HG02642 (cell line): Measurements from ENCODE around the gene ABCA6.
"Not testable (repeated sequence)": the region's sequence is repeated elsewhere in the genome, so short reads cannot be mapped to it uniquely, and the experiment has no call there.

Source experiments
- ATAC-seq: cut with Tn5 transposase; IDR thresholded peaks from one replicate; pipeline ENCODE4 v1.9.1; 2021; ENCODE audit warnings: mild to moderate bottlenecking; ENCODE audit not compliant: unreplicated experiment, poor library complexity

The ABCA6 gene

DNA sequence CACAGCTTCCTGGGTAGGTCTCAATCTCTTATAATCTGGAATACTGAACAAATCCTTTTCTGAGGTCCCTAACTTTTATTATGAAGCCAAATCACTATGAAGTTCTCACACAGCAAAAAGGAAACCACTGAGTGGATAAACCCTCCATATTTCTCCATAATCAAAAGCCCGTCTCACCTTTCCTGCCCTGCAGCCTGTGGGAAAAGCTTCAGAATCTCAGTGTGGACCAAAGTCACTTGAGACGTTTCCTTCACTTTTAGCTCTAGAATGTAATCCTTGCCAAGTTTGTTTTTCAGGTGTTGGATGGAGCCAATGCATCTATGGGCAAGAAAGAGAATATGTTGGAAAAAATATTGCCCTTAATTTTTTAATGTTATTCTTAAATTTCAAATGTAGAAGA is 59.0 kb downstream of the ABCA6 start:
- no peak for ATAC-seq

DNA sequence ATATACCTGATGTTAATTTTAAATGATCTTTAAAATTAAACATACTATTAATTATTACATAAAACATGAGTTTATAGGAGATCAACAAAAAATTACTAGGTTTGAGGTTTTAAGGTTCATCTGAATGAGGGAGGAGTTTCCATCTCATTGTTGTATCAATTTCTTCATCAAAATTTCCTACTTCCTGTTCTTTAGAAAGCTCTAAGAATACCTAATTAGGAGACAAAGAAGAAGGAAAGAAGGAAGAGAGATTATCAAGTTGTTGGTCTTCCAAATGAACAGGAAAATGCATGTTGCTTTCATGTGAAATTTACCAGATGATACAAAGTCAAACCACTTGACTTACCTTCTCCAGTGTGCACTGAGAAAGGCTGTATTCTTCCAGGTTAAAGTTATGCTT is 62.8 kb downstream of the ABCA6 start:
- no peak for ATAC-seq

DNA sequence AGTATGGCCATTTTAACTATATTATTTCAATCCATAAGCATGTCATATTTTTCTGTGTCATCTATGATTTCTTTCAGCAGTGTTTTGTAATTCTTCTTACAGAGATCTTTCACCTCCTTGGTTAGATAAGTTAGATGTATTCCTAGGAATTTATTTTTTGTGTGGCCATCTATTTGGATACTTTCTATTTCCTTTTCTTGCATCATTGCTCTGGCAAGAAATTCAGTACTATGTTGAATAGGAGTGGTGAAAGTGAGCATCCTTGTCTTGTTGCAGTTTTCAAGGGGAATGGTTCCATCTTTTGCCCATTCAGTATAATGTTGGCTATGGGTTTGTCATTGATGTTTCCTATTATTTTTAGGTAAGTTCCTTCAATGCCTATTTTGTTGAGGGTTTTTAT is 65.9 kb downstream of the ABCA6 start:
- no peak for ATAC-seq

DNA sequence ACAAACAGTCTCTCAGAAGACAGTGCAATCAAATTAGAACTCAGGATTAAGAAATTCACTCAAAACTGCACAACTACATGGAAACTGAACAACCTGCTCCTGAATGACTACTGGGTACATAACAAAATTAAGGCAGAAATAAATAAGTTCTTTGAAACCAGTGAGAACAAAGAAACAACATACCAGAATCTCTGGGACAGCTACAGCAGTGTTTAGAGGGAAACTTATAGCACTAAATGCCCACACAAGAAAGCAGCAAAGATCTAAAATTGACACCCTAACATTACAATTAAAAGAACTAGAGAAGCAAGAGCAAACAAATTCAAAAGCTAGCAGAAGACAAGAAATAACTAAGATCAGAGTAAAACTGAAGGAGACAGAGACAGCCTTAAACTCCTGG is 68.3 kb downstream of the ABCA6 start:
- ATAC-seq: not testable (repeated sequence)

DNA sequence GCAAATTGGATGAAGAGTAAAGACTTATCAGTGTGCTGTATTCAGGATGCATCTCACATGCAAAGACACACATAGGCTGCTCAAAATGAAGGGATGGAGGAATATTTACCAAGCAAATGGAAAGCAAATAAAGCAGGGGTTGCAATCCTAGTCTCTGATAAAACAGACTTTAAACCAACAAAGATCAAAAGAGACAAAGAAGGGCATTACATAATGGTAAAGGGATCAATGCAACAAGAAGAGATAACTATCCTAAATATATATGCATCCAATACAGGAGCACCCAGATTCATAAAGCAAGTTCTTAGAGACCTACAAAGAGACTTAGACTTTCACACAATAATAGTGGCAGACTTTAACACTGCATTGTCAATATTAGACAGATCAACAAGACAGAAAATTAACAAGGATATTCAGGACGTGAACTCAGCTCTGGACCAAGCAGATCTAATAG is 68.9 kb downstream of the ABCA6 start:
- ATAC-seq: not testable (repeated sequence)

DNA sequence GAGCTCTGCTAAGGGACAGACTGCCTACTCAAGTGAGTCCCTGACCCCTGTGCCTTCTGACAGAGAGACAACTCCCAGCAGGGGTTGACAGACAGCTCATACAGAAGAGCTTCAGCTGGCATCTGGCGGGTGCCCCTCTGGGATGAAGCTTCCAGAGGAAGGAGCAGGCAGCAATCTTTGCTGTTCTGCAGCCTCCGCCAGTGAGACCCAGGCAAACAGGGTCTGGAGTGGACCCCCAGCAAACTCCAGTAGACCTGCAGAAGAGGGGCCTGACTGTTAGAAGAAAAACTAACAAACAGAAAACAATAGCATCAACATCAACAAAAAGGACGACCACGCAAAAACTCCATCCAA is 70.5 kb downstream of the ABCA6 start:
- ATAC-seq: not testable (repeated sequence)

DNA sequence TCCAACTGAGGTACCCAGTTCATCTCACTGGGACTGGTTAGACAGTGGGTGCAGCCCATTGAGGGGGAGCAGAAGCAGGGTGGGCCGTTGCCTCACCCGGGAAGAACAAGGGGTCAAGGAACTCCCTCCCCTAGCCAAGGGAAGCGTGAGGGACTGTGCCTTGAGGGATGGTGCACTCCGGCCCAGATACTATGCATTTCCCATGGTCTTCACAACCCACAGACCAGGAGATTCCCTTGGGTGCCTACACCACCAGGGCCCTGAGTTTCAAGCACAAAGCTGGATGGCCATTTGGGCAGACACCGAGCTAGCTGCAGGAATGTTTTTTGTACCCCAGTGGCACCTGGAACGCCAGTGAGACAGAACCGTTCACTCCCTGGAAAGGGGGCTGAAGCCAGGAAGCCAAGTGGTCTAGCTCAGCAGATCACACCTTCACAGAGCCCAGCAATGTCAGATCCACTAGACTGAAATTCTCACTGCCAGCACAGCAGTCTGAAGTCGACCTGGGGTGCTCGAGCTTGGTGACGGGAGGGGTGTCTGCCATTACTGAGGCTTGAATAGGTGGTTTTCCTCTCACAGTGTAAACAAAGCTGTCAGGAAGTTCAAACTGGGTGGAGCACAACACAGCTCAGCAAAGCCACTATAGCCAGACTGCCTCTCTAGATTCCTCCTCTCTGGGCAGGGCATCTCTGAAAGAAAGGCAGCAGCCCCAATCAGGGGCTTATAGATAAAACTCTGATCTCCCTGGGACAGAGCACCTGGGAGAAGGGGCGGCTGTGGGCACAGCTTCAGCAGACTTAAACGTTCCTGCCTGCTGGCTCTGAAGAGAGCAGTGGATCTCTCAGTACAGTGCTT is 71.1 kb downstream of the ABCA6 start:
- ATAC-seq: not testable (repeated sequence)

DNA sequence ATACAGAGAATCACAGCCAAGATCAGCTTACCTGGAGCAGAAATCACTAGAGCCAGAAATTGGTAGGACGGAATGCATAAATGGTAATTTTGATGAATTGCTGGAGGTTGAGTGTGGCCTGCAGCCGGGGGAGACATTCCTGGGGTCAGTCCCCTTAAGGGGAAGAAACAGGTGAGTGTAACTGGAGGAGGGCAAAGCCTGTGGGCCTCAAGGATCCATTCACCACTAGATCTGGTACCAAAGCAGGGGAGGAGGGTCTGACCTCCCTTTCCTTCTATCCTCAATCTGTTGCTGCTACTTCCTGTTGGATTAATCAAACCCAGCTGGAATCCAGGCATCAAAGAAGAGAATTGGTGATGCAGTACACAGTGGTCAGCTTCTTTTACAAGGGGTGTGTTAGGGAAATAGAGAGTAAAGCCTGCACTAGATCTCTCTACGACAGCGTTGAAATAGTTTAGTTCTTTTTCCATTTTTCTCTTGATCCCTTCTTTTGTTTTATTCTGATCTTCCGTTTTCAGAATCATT is 72.4 kb downstream of the ABCA6 start:
- no peak for ATAC-seq

DNA sequence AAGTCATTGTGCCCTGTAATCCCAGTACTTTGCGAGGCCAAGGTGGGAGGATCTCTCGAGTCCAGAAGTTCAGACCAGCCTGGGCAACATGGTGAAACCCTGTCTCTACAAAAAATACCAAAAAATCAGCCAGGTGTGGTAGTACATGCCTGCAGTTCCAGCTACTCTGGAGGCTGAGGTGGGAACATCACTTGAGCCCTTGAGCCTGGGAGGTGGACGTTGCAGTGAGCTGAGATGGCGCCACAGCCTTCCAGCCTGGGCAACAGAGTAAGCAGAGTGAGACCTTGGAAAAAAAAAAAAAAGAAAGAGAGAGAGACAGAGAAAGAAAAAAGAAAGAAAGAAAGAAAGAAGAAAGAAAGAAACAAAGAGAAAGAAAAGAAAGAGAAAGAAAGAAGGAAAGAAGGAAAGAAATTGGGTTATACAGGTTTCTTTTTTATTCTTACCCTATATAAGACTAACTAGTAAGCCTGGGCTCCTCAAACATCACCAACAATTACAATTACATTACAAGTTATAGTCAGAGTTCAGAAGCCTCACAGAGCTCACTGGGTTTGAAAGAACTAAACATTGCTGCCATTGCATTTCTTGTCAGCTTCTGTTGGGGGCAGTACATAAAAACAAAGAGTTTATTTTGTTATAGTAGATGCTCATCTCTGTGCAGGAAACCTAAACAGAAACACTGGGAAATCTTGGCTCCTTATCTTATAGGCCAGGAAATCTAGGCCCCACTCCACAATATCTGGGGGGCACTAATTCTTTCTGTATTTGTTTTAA is 74.2 kb downstream of the ABCA6 start:
- ATAC-seq: no peak

DNA sequence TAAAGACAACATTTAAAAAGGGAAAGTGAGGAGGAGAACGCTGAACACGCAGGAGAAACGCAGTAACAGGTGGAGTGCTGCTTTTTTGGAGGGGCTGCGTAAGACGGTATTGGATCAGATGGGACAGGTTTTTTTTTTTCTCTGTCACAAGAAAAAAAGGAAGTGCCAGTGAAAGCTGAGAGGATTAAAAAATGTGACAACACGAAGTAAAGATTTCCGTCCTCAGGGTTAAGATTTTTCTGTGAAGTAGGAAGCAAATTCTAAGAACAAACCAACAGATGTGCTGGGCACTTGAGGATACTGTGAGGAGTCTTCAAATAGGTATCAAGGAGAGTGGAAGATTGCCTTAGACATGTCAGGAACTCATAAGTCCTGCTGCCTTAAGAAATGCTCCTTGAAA is 75.2 kb downstream of the ABCA6 start:
- ATAC-seq: no peak

DNA sequence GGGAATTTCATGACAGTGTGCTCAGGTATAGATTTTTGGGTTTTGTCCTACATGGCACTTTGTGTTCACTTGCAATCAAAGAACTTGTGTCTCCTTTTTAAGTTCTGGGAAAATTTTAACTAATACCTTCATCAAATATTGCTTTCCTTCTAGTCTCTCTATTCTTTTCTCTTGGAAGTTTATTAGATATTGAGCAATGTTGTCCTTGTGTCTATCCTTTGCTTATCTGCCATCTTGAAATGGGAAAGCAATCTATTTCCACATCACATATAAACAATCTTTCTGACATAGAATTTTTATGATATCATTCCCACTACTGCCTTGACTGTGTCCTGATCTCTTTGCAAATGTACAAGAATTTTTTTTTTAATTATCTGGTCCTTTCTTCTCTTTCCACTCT is 76.6 kb downstream of the ABCA6 start:
- ATAC-seq: no peak

DNA sequence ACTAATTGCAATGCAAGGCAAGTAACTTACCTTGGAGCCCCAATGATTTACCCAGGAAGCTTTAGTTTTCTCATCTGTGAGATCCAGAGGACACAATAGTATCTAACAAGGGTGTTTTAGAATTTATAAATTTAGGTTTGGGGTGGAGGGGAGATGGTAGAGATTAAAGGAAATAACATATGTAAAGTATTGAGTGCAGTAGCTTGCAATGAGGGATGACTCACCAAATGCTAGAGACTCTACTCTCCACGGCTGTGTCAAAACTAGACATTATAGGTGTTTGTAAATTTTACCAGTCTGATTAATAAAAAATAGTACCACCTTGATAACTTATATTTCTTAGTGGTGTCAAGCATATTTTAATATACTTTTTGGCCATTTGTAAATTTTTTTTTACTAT is 77.2 kb downstream of the ABCA6 start:
- no peak for ATAC-seq

DNA sequence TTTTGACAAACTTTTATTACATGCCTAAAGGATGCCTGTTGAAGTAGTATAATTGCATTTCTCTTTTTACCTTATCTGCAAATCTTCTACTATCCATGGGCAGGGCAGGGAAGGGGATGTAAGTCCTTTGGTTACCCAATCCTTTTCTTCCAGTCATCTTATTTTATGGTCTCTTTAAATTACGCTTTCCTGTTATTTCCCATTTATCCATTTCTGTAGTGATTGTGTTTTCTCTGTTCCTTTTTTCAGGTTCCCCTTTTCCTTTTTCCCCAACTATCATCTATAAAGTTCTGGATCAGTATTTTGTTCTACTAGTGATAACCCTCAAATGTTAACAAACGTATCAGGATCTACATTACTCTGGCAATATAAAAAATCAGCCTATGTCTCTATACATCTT is 77.7 kb downstream of the ABCA6 start:
- no peak for ATAC-seq

DNA sequence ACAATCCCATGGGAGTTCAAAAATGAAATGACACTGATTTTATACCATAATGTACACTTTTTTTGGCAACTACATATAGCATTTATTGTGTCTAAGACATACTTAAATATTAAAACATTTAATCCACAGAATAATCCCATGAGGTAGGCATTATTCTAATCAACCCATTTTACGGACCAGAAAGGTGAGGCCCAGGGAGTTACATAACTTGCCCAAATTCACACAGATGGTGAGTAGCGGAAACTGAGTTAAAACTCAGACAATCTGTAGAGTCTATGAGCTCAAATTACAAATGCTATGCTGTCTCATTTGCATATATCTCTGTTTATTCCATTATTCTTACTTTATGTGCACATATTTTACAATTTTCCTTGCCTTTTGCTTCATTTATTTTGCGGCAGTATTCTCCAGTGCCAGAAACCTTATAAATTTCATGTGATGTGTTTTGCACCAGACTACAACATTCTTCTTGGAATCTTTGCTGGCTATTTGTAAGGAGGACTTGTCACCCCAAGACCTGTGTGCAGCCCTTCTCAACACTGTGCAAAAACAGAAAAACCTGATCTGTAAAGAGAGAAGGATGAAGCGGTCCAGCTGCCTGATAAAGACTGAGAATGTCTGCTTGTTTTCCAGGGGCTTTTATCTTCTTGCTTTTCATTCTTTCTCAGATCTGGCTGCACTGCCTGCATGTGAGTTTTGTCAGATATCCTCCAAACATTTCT is 78.7 kb downstream of the ABCA6 start:
- no peak for ATAC-seq

DNA sequence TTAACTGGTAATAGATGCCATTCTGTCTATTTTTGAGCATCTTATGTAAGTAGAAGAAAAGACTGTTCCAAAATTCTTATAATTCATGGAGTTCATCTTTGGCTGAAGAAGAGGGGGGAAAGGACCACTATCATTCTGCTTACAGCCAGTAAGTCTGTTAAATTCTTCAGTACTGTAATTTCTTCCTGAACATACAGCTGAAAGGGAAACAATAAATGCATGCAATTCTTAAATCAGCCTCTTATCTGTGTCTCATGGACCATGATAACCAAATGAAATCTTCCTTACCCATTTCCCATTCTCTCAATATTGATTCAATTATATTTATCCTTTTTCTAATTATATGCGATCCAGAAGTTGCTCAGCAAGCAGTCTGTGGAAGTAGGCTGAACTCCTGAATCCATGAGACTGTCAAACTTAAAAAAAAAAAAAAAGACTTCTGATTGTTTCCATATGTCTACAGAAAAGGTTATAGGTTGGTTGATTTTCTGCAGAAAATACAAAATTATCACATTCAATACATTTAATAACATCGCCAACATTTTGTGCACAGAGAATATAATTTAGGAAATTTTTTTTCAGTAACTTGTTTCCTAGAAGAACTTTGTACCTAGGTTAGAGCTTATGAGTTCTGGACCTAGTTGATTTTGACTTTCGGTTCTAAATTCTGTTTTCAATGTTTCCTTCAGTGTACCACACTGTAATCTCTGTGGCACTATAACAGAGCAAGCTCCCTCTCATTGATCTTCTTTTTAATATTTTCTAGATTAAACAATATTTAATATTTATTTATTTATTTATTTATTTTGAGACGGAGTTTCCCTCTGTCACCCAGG is 79.8 kb downstream of the ABCA6 start:
- no peak for ATAC-seq

DNA sequence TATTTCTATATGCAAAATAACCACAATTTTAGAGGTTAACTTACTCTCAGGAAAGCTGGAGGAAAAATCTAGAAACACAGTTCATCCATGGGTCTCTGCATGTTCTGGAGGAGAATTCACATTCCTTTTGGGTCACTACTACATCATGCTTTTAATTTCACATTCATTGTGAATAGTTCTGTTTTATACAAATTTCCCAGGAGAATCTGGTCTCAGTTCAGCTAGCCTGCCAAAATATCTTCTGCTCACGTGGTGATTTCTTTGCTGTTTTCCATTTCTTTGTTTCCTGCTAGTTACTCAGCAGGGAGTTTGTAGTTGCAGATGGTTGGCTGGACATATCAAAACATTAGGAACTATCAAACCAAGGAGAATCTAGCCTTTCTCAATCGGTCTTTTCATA is 80.9 kb downstream of the ABCA6 start, which contains the start of gene ABCA9:
Gene ABCA9, minus strand, starts transcription at position 106 of the 400 bp plus-strand sequence. CDS start 9,801 bp downstream, outside the sequence.
- ATAC-seq: no peak

DNA sequence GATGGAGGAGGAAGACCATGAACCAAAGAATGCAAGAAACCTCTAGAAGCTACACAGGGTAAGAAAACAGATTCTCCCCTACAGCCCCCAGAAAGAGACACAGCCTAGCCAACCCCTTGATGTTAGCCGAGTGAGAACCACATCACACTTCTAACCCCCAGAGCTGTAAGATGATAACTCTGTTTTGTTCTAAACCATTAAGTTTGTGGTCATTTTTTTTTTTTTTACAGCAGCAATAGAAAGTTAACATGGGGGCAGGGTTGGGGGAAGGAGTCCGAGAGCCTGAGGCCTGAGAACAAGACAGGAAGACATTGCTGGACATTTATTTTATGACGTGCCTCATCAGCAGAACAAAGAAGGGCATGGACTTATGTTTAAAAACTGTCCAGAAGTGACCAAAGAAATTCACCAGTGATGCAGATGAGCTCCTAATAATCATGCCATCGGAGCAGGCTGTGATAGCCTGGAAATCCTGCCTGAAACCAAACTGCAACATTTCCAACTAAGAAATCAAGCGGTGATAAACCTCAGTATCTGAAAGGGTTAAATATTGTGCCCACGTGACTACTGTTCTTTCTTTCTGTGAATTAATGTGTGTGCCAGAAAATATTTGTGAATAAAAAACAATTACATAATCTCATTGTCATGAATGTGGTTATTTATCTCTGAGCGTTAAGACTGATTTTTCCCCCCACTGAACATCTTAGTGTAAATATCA is 82.1 kb downstream of the ABCA6 start:
- no peak for ATAC-seq

DNA sequence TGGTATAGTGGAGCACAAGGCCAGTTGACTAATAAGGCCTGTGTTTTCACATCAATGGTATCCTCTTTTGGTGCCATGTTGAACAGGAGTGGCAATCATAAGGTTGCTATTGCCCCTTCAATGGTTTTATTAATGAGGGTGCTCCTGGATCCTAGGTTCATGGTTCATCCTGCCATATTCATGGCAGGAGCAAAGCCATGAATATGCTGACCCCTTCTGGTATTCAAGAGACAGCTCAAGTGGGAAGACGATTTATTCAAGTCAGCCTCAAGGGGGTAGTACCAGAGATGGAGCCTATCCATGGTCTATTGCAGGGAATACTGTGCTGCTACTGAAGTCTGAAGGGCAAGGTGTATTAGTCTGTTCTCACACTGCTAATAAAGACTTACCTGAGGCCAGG is 83.5 kb downstream of the ABCA6 start:
- ATAC-seq: no peak

DNA sequence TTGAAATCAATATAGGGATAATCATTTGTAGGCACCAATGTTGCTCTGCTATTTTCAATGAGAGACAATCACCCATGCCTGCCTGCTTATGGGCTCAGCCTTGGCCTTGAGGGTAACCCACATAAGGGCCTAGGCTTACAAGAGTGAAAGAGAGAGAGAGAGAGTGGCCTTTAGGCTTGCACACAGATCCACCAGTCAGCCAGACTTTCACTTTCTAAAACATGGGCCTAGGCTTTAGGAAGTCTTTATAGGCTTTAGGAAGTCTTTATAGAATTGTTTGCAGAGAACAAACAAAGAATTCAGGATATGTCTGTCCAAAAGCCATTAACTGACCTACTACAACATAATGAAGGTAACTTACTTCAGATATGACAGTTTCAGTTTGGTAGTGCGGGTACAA is 84.4 kb downstream of the ABCA6 start:
- no peak for ATAC-seq
